Prostate gland (tissue), 2 donors: ENCODE measurements around the gene RALGPS1.

ENCODE experiments used
- CTCF ChIP-seq, 4 experiments: fragments of 200-600 bp in 2 of 4; fragments of 450-650 bp in 2 of 4; sonication (generic) in 2 of 4; IDR thresholded peaks; 1 replicate in 3 of 4; 2 replicates in 1 of 4; pipeline ENCODE4 v1.5.1; 2016 to 2019; ENCODE audit warnings: antibody characterized with exemption in 4 of 4, mild to moderate bottlenecking in 2 of 4, moderate library complexity in 2 of 4
- POLR2A ChIP-seq: fragments of 450-650 bp; IDR thresholded peaks from one replicate; pipeline ENCODE4 v1.6.1; 2016; ENCODE audit warnings: antibody characterized with exemption, mild to moderate bottlenecking

- TF ChIP-seq CTCF (IDR thresholded peaks at IDR 0.05) (no peak), POLR2A (no peak)
Observed at GRCh38 chr9:127095411-127095810, 180.8 kb downstream of the RALGPS1 start.
